GM19468 (cell line): ENCODE data around the gene GOLGA8O.
"Not testable (repeated sequence)": the region's sequence is repeated elsewhere in the genome, so short reads cannot be mapped to it uniquely, and the experiment has no call there.

Experiments
- ATAC-seq: cut with Tn5 transposase; IDR thresholded peaks from one replicate; pipeline ENCODE4 v1.9.1; 2021; ENCODE audit warnings: mild to moderate bottlenecking, moderate library complexity, moderate number of reproducible peaks; ENCODE audit not compliant: unreplicated experiment; ENCODE audit errors: extremely low read depth

GOLGA8O gene

DNA sequence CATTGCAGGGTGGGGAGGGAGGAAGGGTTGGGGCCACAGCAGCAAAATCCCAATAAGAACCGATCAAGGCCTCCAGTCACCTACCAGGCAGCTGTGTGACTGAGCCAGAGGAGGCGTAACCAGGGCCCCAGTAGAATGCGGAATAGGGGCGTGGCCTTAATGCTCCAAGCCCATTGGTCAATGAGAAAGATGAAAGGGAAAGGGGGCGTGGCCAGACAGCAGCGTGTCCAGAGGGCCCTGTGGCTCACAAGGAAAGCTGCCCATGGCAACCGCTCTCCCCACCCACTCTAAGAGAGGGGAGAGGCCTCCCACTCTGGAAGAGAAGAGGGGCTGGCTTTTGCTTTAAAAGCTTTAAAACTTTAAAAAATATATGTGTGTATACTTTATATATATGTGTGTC, at the start of gene GOLGA8O:
GOLGA8O (minus strand) TSS at position 101 of the 400 bp plus-strand sequence; CDS start at position 3, 98 bp downstream.
- ATAC-seq, result not testable (repeated sequence)

DNA sequence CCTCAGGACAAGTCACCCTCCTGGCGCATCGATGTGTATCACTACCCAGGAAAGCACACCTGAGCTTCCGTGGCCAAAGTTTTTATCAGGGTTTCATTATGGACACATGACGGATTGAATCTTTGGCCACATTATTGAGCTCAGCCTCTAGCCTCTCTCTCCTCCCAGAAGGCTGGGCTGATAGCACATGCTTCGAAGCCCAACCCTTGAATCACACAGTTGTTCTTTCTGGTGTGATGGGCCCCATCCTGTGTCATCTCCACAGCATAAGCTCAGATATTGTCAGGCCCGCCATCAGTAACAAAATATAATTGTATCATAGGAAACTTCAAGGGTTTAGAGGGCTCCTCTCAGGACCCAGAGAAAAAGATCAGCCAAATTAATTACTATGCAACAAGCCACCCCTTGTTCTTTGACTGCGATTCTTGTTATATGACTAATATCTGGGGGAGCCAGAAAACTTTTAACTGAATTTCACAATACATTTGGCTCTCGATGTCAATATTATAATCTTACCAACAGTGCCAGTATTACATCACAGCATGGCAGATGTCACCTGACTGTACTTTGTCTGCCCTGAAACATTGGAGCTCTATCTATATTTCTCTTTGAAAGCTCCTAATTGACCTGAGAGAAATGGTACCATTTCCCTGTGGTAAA, 48.8 kb upstream of the GOLGA8O start:
- not testable (repeated sequence) for ATAC-seq

DNA sequence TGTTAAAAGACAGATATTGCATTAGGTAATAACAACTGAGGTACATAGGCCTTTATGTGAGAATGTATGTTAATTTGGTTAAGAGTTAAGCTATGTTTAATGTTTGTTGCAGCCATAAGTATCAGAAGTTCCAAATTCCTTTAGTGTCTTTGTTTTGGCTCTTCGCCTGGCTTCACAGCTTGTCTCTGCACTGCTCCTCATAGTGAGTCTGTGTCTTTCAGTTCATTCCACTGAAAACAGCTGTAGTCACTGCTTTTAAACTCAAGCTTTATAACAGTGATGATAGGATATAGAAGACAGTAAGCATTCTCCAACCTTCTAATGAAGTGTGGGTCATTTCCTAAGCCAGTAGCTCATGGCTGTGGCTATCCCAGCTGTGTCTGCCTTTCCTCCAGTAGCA, 47.5 kb upstream of the GOLGA8O start:
- not testable (repeated sequence) for ATAC-seq

DNA sequence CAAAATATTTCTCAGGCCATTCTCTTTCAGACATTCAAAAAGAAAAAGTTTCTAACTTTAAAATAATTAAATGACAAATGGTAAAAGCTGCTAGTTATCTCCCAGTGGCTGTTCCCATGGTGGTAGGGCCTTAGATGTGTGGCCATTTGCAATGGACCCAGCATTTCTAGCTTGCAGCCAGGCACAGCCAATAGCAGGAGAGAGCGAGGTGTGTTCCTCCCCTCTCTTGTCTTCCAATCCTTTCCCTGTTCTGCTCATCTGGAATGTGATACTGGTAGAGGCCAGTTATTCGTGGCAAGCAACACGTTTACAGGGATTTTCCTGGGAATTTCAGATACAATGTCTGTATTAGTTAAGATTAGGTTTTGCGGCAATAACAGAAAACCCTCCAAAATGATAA, 37.3 kb upstream of the GOLGA8O start:
- ATAC-seq, result not testable (repeated sequence)

DNA sequence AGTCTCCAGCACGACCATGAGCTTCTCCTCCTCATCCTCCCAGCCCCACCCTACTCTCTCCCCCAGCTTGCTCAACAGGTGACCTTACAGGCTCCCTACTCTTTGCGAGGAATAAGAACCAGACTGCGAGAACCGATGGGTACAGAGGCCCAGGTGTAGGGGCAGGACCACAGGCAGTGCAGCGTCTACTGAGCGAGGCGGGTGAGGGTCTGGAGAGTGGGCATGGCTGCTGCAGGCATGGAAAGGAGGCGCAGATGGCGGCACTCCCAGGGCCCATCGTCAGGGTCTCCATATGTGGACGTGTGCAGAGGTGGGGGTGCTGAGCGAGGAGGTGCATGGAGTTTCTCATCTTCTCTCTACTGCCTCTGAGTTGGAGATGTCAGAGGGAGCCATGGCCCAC, 31.0 kb upstream of the GOLGA8O start:
- ATAC-seq, result not testable (repeated sequence)

DNA sequence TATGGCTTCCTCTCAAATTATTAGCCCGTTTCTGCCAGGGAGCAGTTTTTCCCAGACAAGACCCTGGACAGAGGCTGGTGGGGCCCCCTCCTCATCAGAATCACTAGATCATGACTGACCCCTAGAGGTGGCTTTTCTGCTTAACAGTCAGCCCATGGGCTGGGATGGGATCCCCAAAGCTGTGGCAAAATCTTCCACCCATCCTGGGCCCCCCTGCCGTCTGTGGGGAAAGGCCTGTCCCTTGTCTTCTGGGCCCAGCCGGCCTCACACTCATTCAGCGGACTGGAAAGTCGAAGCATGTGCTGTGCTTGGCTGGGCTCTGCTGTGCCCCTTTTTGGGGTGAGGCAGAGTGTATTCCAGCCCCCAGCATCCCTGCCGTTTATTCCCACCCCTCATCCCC, 27.9 kb upstream of the GOLGA8O start:
- ATAC-seq, result not testable (repeated sequence)

GRCh38 chr15:32481683-32482082, 26.2 kb upstream of the GOLGA8O start:
- ATAC-seq, result not testable (repeated sequence)

- ATAC-seq, result not testable (repeated sequence)
Observed at GRCh38 chr15:32468076-32468475, 12.6 kb upstream of the GOLGA8O start.

GRCh38 chr15:32440445-32440977, 14.9 kb downstream of the GOLGA8O start:
- ATAC-seq, result not testable (repeated sequence)

DNA sequence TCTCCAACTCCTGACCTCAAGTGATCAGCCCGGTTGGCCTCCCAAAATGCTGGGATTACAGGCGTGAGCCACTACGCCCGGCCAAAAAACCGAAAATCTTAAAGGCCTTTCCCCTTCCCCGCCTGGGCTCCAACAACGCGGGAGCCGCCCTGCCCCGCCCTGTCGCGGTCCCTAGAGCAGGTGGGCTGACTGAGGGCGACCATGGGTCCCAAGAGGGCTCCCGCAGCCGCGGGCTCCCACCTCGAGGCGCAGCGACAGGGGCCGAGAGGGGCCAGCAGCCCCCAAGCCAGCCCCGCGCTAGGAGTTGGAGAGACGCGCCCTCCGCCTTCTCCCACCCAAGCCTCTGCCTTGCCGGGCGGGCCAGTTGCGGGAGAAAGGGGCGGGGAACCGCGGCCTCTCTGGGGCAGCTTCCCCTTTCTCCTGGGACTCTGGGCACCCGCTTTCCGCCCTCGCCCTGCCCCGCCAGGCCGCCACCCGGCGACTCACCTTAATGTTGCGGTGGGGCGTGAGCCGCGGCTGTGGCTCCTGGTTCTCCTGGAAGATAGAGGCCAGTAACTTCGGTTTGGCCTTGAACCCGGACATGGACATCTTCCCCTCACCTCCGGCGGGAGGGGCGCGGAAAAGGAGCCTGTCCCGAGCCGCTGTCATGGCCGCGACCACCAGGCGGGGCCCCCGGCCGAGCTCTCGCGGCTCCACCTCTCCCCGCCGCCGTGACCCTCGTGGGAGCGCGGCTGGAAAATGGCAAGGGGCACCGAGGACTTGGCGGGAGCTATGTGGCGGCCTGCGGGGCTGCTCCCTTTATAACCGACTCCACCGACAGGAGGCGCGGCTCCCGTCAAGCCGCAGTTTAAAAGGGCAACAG, 21.1 kb downstream of the GOLGA8O start:
- ATAC-seq, result not testable (repeated sequence)

- ATAC-seq, result not testable (repeated sequence)
Observed at GRCh38 chr15:32427635-32428034, 27.8 kb downstream of the GOLGA8O start.

DNA sequence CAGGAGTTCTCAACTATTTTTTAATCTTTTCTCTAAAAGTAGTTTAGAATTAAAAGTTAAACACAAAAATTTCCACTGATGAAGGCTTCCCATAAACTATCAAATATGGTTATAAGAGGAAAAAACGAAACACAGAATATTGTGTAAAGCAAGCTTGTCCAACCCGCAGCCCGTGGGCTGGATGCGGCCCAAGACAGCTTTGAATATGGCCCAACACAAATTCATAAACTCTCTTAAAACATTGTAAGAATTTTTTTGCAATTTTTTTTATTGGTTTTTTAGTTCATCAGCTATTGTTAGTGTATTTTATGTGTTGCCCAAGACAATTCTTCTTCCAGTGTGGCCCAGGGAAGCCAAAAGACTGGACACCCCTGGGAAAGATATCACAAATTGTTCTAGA, 28.9 kb downstream of the GOLGA8O start:
- not testable (repeated sequence) for ATAC-seq

DNA sequence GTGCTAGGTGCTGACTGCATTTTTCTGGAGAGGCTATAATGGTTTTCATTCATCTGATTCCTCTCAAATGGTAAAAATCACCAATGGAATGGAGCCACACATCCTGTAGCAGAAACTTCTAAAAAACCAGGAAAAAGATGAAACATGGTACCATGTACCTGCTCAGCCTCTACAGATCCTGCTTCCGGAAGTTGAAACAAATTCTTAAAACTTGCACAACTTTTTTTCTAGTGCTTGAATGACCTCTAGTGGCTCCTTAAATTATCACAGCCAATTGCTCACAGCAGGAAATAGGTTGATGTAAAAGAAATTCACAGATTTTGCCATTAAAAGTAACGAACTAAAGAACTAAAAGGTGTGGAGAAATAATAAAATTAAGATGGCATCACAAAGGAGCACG, 47.5 kb downstream of the GOLGA8O start:
- not testable (repeated sequence) for ATAC-seq

- ATAC-seq, result not testable (repeated sequence)
Observed at GRCh38 chr15:32403192-32403591, 52.2 kb downstream of the GOLGA8O start, which contains the start of gene GOLGA8K. GOLGA8K (minus strand) TSS chr15:32403292; CDS start chr15:32403194, 98 bp downstream.

DNA sequence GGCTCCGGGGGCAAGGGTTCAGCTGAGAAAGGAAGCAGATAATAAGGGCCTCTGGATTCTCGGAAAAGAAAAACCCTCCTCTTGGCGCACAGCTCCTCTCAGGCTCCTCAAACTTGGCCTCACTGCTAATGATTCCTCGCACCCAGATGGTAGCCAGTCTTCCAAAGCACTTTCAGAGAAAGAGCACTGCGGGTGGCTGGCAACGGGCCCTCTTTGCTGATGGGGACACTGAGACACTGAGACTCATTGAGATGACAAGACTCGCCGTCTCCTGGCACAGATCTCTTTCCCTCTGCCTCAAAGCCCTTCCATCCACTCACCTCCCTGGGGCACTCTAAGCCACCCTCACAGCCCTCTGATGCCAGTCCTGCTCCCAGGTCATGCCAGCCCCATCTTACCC, 58.9 kb downstream of the GOLGA8O start:
- ATAC-seq, result not testable (repeated sequence)
